ENCODE measurements around the gene GRIN3B.
A peak's percentile ranks its signal among the peaks of the same experiment; 100 is the strongest.

GRIN3B gene

GRCh38 chr19:966485-967088, 33.6 kb upstream of the GRIN3B start:
- no peak for DNase-seq

GRCh38 chr19:970695-971094, 29.5 kb upstream of the GRIN3B start:
- no peak for DNase-seq

- no peak for DNase-seq
Observed at GRCh38 chr19:971795-972194, 28.4 kb upstream of the GRIN3B start.

GRCh38 chr19:972281-972680, 27.9 kb upstream of the GRIN3B start:
- DNase-seq, result no peak

- no peak for DNase-seq
Observed at GRCh38 chr19:973726-974563, 26.3 kb upstream of the GRIN3B start.

- no peak for DNase-seq
Observed at GRCh38 chr19:974564-975257, 25.5 kb upstream of the GRIN3B start.

- no peak for DNase-seq
Observed at GRCh38 chr19:976476-976875, 23.7 kb upstream of the GRIN3B start.

- no peak for DNase-seq
Observed at GRCh38 chr19:977058-977464, 23.2 kb upstream of the GRIN3B start.

GRCh38 chr19:979318-979741, 20.9 kb upstream of the GRIN3B start:
- no peak for DNase-seq

- no peak for DNase-seq
Observed at GRCh38 chr19:980133-980998, 19.9 kb upstream of the GRIN3B start.

GRCh38 chr19:982567-983170, 17.6 kb upstream of the GRIN3B start:
- DNase-seq, result peak; percentile 61

- DNase-seq, result peak; percentile 83
Observed at GRCh38 chr19:984165-984967, 15.9 kb upstream of the GRIN3B start, which contains the start of gene WDR18. Gene WDR18 (plus strand): TSS chr19:984345. CDS start chr19:984354, 9 bp downstream.

GRCh38 chr19:986083-986482, 14.1 kb upstream of the GRIN3B start:
- DNase-seq, result no peak

- DNase-seq, result no peak
Observed at GRCh38 chr19:988081-988480, 12.1 kb upstream of the GRIN3B start.

GRCh38 chr19:988510-988909, 11.7 kb upstream of the GRIN3B start:
- DNase-seq, result no peak

- no peak for DNase-seq
Observed at GRCh38 chr19:989381-990081, 10.7 kb upstream of the GRIN3B start.

- DNase-seq, result no peak
Observed at GRCh38 chr19:990119-990571, 10.1 kb upstream of the GRIN3B start.

GRCh38 chr19:990746-991145, 9.5 kb upstream of the GRIN3B start:
- no peak for DNase-seq

- DNase-seq, result no peak
Observed at GRCh38 chr19:991174-991931, 8.9 kb upstream of the GRIN3B start.

All from NCI-H226 (cell line).